ENCODE data around the gene ROBO1.

The ROBO1 gene

GRCh38 chr3:79488407-79488806 lies 279.4 kb downstream of the ROBO1 start:
- no peak for TF ChIP-seq CTCF (IDR thresholded peaks at IDR 0.05; ENCODE audit: low read depth, low read length)
- no peak overlapping the region for H3K4me3 ChIP-seq (ENCODE audit: low read depth, low read length)

DNA sequence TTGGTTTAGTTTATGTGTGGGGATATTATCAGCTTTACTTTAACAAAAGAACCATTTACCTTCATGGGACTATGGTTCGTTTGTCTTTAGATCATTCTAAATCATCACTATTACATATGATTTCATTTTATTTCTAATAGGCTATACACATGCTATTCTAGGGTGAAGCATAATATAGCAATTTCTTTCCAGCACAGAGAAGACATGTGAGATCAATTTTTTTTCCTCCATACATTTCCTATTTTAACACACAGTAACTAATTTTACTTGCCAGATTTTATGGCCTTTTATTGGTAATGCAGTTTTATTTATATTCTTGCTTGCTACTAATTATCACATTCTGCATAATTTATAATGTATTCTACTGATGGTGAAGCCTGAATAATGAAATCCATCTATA lies 287.1 kb downstream of the ROBO1 start:
- no peak for TF ChIP-seq CTCF (IDR thresholded peaks at IDR 0.05; ENCODE audit: low read depth, low read length)
- no peak overlapping the region for H3K4me3 ChIP-seq (ENCODE audit: low read depth, low read length)

GRCh38 chr3:79478620-79479019 lies 289.2 kb downstream of the ROBO1 start:
- no peak overlapping the region for H3K4me3 ChIP-seq (ENCODE audit: low read depth, low read length)
- no peak for TF ChIP-seq CTCF (IDR thresholded peaks at IDR 0.05; ENCODE audit: low read depth, low read length)

- H3K4me3 ChIP-seq (ENCODE audit: low read depth, low read length) = no peak overlapping the region
- TF ChIP-seq CTCF (IDR thresholded peaks at IDR 0.05; ENCODE audit: low read depth, low read length) = no peak
These were observed 290.6 kb downstream of the ROBO1 start for GRCh38 chr3:79477242-79477641.

DNA sequence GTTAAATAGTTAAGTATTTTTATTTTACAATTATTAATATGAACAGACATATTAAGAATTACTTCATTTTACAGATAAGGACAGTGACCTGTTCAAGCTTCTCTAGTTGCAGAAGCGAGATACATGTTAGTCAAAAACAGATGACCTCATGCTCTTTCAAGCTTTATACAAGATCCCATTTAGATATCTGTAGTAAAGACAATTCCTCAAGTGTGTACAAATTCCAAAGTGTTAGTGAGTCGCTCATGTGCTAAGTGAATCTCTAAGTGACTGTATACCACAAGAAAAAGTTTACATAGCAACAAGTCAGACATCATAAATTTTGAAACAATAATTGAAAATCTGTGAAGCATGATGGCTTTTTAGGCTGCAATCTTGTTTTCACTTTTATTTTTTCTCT lies 293.8 kb downstream of the ROBO1 start:
- H3K4me3 ChIP-seq (ENCODE audit: low read depth, low read length) = no peak overlapping the region
- TF ChIP-seq CTCF (IDR thresholded peaks at IDR 0.05; ENCODE audit: low read depth, low read length) = no peak

DNA sequence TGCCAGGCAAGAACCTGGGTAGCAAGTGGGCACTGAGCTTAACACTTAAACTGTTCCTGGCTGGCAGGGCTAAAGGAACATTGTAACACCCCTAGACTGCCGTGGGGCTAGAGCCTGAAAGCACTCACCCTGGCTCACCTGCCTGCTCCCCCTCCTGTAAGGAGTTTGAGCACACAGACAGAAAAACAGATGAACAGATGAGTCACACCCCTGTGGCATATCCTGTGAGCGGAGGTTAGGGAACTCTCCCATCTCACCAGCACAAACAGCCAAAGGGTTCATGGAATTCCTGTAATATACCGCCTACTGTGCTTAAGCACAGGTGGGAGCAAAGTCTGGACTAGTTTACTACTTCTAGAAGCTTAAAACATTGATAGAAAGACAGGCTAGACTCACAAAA lies 300.1 kb downstream of the ROBO1 start:
- TF ChIP-seq CTCF (IDR thresholded peaks at IDR 0.05; ENCODE audit: low read depth, low read length) = no peak
- H3K4me3 ChIP-seq (ENCODE audit: low read depth, low read length) = no peak overlapping the region

- no peak for TF ChIP-seq CTCF (IDR thresholded peaks at IDR 0.05; ENCODE audit: low read depth, low read length)
- H3K4me3 ChIP-seq (ENCODE audit: low read depth, low read length) = no peak overlapping the region
These were observed 306.5 kb downstream of the ROBO1 start for GRCh38 chr3:79461129-79461792.
